SU-DHL-6 (cell line): ENCODE data around the gene SCN5A.

ENCODE experiments used
- CTCF ChIP-seq: fragments of 200-600 bp; sonication (generic); IDR thresholded peaks from one replicate; pipeline ENCODE4 v1.5.1; 2017; ENCODE audit warnings: antibody characterized with exemption, mild to moderate bottlenecking, low read length, moderate library complexity; ENCODE audit not compliant: insufficient read depth, poor library complexity, severe bottlenecking
- EZH2phosphoT487 ChIP-seq: fragments of 200-600 bp; sonication (generic), shearing (Covaris generic); conservative IDR thresholded peaks from 2 replicates; pipeline ENCODE4 v1.6.1; 2018; ENCODE audit warnings: mild to moderate bottlenecking, antibody characterized with exemption, low read length, moderate library complexity, mixed read lengths

GRCh38 chr3:38616111-38616510 is 33.4 kb downstream of the SCN5A start:
- TF ChIP-seq CTCF = no peak
- TF ChIP-seq EZH2phosphoT487 = no peak
